HG03280 (cell line): ENCODE data around the gene ZNF207.
"Not testable (repeated sequence)": the region's sequence is repeated elsewhere in the genome, so short reads cannot be mapped to it uniquely, and the experiment has no call there.

Experiments
- ATAC-seq: cut with Tn5 transposase; IDR thresholded peaks from one replicate; pipeline ENCODE4 v1.9.1; 2021; ENCODE audit warnings: mild to moderate bottlenecking, moderate library complexity; ENCODE audit not compliant: unreplicated experiment

ZNF207 gene

DNA sequence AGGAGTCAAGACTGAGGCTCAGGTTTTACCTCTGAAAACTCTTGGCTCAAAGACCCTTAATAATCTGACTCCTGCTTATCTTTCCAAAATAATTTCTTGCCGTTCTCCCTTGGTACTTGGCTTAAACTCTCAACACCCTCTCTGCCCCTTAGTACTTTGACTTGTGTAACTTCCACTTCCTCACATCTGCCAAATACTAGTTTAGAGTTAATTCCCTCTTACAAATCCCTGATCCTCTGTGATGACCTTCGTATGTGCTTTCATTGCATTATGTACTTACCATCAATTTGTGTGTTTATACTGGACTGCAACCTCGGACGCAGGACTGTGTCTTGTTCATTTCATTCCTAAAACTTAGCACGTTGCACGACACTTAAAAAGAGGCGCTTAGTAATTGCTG, 35.2 kb downstream of the ZNF207 start:
- ATAC-seq, result no peak

DNA sequence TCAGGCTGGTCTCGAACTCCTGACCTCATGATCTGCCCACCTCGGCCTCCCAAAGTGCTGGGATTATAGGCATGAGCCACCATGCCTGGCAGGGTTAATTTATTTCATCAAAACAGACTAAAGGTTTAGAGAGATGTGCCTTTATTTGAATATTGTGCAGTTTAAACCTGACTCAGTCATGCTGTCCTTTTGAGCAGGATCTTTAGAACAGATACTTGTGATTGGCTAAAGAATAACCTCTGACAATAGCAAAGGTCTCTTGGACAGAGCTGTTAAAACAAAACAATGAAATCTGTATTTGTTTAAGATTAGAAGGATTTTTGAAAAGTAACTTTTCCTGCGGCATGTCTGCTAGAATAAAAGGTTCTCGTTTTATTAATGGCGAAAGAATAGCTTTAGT, 36.0 kb downstream of the ZNF207 start:
- ATAC-seq, result no peak

DNA sequence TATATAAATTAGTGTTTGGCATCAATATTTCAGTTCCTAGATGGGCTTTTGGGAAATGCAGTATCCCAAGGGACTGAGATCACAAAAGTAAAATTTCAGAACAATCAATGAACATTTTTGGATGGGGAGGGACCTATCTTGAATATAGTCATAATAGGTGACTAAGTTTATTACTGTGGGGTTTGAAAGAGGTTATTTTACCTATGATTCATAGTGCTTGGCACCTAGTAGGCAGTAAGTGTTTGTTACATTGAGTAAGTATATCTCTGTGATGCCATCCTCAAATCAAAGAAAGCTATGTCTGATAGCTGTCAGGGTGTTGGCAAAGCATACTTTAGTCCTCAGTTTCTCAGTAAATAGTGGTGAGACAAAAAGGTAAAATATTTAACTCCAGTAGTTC, 36.9 kb downstream of the ZNF207 start:
- ATAC-seq, result no peak

DNA sequence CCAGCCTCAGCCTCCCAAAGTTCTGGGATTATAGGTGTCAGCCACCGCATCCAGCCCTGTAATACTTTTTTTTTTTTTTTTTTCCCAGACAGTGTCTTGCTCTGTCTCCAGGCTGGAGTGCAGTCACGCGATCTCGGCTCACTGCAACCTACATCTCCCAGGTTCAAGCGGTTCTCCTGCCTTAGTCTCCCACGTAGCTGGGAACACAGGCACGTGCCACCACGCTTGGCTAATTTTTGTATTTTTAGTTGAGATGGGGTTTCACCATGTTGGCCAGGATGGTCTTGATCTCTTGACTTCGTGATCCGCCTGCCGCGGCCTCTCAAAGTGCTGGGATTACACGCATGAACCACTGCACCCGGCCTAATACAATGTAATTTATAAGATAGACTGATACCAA, 38.2 kb downstream of the ZNF207 start:
- ATAC-seq, result not testable (repeated sequence)

DNA sequence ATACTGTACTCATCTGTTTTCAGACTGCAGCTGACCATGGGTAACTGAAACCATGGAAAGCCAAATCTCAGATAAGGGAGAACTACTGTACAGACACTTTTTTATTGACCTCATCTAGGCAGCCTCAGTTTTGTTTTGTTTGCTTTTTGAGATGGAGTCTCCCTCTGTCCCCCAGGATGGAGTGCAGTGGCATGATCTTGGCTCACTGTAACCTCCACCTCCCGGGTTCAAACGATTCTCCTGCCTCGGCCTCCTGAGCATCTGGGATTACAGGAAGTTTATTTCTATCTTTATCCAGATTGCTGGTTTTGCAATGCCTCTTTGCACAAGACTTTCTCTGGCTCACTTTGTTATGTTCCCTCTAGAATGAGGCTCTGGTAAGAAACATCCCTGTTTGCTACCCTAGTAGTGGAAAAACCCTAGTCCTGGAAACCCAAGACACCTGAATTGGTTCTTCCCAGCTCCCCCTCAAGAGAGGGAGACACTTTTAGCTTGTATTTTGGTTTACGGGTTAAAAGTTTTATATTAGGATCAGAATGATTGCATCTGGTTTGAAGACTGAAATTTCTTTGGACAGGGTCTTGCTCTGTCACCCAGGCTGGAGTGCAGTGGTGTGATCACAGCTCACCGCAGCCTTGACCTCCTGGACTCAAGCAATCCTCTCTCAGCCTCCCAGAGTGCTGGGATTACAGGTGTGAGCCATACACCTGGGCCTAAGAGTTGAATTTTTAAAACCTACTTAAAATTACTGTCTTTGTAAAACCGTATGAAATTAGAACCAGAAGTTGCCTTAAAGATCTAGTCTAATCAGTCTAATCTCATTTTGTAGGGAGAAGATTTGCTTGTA, 38.9 kb downstream of the ZNF207 start:
- no peak for ATAC-seq

DNA sequence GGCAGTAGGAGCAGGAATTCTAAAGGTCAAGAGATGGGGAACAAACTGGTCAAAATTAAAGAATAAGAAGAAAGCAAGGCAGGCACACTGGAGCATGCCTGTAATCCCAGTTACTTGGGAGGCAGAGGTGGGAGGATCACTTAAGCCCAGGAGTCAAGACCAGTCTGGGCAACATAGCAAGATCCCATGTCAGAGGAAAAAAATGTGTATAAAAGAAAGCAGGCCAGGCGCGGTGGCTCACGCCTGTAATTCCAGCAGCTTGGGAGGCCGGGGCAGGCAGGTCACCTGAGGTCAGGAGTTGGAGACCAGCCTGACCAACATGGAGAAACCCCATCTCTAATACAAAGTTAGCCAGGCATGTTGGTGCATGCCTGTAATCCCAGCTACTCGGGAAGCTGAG, 43.9 kb downstream of the ZNF207 start:
- no peak for ATAC-seq

DNA sequence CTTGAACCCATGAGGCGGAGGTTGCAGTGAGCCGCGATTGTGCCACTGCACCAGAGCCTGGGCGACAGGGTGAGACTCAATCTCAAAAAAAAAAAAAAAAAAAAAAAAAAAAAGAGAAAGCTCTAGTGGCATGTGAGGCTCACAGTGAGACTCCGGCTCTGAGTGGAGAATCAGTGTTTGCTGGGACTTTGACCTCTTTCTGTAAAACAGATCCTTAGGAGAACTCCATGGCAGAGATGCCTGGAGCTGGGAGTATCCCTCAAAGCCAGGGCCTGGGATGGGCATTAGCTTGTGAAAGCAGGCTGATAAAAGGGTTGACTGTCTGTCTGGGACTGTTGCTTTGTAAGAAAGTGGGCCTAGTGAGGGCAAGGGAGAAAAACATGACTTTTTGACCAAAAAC, 46.4 kb downstream of the ZNF207 start:
- no peak for ATAC-seq

DNA sequence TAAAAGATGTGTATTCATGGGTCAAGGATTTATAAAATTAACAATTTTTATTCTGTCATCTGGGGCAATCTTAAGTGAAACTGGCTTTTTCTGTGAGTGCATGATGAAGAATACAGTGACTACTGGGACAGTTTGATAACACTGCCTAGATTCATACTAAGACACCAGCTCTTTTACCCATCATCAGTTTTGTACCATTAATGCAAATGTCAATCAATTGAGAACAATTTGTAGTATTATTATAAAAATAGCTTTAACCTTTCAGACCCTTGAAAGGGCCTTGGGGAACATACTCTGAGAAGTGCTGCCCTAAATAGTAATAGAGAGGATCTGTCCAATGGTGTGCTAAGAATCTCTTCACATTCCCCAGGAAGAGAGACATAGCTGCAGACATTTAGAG, 49.0 kb downstream of the ZNF207 start:
- ATAC-seq, result no peak

DNA sequence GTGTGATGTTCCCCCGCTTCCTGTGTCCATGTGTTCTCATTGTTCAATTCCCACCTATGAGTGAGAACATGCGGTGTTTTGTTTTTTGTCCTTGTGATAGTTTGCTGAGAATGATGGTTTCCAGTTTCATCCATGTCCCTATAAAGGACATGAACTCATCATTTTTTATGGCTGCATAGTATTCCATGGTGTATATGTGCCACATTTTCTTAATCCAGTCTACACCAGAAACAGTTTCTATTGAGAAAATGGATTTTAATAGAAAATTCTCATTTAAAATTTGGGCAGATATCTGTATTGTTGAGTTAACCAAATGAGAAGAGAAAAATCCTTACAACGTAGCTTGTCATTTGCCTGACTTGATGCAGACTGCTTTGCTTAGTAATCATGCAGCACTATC, 60.1 kb downstream of the ZNF207 start:
- not testable (repeated sequence) for ATAC-seq

DNA sequence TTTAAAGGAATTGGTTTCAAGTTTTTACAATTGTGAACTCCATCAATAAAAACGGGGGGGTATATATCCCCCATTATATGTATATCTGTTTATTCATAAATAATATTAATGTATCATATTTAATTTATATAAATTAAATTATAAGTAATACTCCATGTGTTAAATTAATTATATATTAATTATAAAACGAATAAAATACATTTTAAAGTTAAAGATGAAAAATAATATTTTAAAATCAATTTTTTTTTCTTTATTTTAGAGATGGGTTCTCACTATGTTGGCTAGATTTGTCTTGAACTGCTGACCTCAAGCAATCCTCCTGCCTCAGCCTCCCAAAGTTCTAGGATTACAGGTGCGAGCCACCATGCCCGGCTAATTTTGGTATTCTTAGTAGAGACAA, 76.9 kb downstream of the ZNF207 start:
- no peak for ATAC-seq

DNA sequence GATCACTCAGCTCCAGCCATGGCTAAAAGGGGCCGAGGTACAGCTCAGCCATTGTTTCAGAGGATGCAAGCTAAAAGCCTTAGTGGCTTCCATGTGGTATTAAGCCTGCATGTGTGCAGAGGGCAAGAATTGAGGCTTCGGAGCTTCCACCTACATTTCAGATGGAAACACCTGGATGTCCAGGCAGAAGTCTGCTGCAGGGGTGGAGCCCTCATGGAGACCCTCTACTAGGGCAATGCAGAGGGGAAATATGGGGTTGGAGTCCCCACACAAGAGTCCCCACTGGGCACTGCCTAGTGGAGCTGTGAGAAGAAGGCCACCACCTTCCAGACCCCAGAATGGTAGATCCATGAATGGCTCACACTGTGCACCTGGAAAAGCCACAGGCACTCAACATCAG, 79.6 kb downstream of the ZNF207 start:
- no peak for ATAC-seq
